ENCODE measurements around the gene USP16.

USP16 gene

GRCh38 chr21:29030909-29031308 lies 6.4 kb downstream of the USP16 start:
- in situ Hi-C loops (cut with MboI; ENCODE audit: low sequenced_read_pairs, unreplicated experiment), result no loop called here
- no peak for DNase-seq (ENCODE audit: low spot score)
- no peak for TF ChIP-seq CTCF (IDR thresholded peaks at IDR 0.05; ENCODE audit: borderline replicate concordance, control extremely low read depth, extremely low read depth, insufficient read depth, missing control alignments)

GRCh38 chr21:29033301-29033700 lies 8.8 kb downstream of the USP16 start:
- DNase-seq (ENCODE audit: low spot score), result no peak
- TF ChIP-seq CTCF (IDR thresholded peaks at IDR 0.05; ENCODE audit: borderline replicate concordance, control extremely low read depth, extremely low read depth, insufficient read depth, missing control alignments), result no peak
- in situ Hi-C loops (cut with MboI; ENCODE audit: low sequenced_read_pairs, unreplicated experiment), result no loop called here

- no peak for TF ChIP-seq CTCF (IDR thresholded peaks at IDR 0.05; ENCODE audit: borderline replicate concordance, control extremely low read depth, extremely low read depth, insufficient read depth, missing control alignments)
- in situ Hi-C loops (cut with MboI; ENCODE audit: low sequenced_read_pairs, unreplicated experiment), result no loop called here
- DNase-seq (ENCODE audit: low spot score), result no peak
Measured at GRCh38 chr21:29033871-29034270, 9.4 kb downstream of the USP16 start.

- in situ Hi-C loops (cut with MboI; ENCODE audit: low sequenced_read_pairs, unreplicated experiment), result no loop called here
- DNase-seq (ENCODE audit: low spot score), result peak; percentile 29
- TF ChIP-seq CTCF (IDR thresholded peaks at IDR 0.05; ENCODE audit: borderline replicate concordance, control extremely low read depth, extremely low read depth, insufficient read depth, missing control alignments), result no peak
Measured at GRCh38 chr21:29034678-29035077, 10.2 kb downstream of the USP16 start.

GRCh38 chr21:29052224-29052623 lies 27.8 kb downstream of the USP16 start:
- no peak for TF ChIP-seq CTCF (IDR thresholded peaks at IDR 0.05; ENCODE audit: borderline replicate concordance, control extremely low read depth, extremely low read depth, insufficient read depth, missing control alignments)
- in situ Hi-C loops (cut with MboI; ENCODE audit: low sequenced_read_pairs, unreplicated experiment), result no loop called here
- DNase-seq (ENCODE audit: low spot score), result no peak

GRCh38 chr21:29053011-29053553 lies 28.6 kb downstream of the USP16 start:
- no peak for TF ChIP-seq CTCF (IDR thresholded peaks at IDR 0.05; ENCODE audit: borderline replicate concordance, control extremely low read depth, extremely low read depth, insufficient read depth, missing control alignments)
- no peak for DNase-seq (ENCODE audit: low spot score)
- in situ Hi-C loops (cut with MboI; ENCODE audit: low sequenced_read_pairs, unreplicated experiment), result no loop called here

- TF ChIP-seq CTCF (IDR thresholded peaks at IDR 0.05; ENCODE audit: borderline replicate concordance, control extremely low read depth, extremely low read depth, insufficient read depth, missing control alignments), result no peak
- DNase-seq (ENCODE audit: low spot score), result no peak
Measured at GRCh38 chr21:29053656-29054055, 29.2 kb downstream of the USP16 start.

More at GRCh38 chr21:29053656-29054055, 29.2 kb downstream of the USP16 start:
- in situ Hi-C loops (cut with MboI; ENCODE audit: low sequenced_read_pairs, unreplicated experiment), result no loop called here
